ENCODE data around the gene P2RY6. TPM values are rescaled to one million over a fixed set of nuclear protein-coding genes. Genes with fewer than 3 reads are reported as not detected.

Gene P2RY6
- total RNA-seq, 2 donors from 2014 or later, result 0.31 to 0.37 TPM

DNA sequence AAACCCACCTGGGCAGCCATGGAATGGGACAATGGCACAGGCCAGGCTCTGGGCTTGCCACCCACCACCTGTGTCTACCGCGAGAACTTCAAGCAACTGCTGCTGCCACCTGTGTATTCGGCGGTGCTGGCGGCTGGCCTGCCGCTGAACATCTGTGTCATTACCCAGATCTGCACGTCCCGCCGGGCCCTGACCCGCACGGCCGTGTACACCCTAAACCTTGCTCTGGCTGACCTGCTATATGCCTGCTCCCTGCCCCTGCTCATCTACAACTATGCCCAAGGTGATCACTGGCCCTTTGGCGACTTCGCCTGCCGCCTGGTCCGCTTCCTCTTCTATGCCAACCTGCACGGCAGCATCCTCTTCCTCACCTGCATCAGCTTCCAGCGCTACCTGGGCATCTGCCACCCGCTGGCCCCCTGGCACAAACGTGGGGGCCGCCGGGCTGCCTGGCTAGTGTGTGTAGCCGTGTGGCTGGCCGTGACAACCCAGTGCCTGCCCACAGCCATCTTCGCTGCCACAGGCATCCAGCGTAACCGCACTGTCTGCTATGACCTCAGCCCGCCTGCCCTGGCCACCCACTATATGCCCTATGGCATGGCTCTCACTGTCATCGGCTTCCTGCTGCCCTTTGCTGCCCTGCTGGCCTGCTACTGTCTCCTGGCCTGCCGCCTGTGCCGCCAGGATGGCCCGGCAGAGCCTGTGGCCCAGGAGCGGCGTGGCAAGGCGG is 24.5 kb downstream of the P2RY6 start:
- Histone ChIP-seq H3K4me3 (ENCODE audit: low read length) (no peak overlapping the region), H3K9ac (ENCODE audit: extremely low read depth, low read length, poor library complexity, severe bottlenecking) (no peak overlapping the region), H3K36me3 (ENCODE audit: control insufficient read depth, insufficient read depth, low read length) (no peaks in the 10 kb centered on the region), H3K9me3 (ENCODE audit: control insufficient read depth, low read length) (no peaks in the 10 kb centered on the region), H3K27ac (ENCODE audit: low read depth, low read length) (no peak overlapping the region), H3K27me3 (ENCODE audit: control insufficient read depth, insufficient read depth, low read length, poor library complexity, severe bottlenecking) (no peaks in the 10 kb centered on the region), H3K4me1 (ENCODE audit: control insufficient read depth, insufficient read depth, low read length) (no peaks in the 10 kb centered on the region)
- H3K27me3 Mint-ChIP-seq (ENCODE audit: insufficient read depth), result peaks cover 20% of the 10 kb centered on the region
- no peak overlapping the region for H3K4me3 Mint-ChIP-seq
- no peak overlapping the region for H3K27ac Mint-ChIP-seq
- no peaks in the 10 kb centered on the region for H3K4me1 Mint-ChIP-seq
- no peaks in the 10 kb centered on the region for H3K9me3 Mint-ChIP-seq
- TF ChIP-seq, protein P1, sequence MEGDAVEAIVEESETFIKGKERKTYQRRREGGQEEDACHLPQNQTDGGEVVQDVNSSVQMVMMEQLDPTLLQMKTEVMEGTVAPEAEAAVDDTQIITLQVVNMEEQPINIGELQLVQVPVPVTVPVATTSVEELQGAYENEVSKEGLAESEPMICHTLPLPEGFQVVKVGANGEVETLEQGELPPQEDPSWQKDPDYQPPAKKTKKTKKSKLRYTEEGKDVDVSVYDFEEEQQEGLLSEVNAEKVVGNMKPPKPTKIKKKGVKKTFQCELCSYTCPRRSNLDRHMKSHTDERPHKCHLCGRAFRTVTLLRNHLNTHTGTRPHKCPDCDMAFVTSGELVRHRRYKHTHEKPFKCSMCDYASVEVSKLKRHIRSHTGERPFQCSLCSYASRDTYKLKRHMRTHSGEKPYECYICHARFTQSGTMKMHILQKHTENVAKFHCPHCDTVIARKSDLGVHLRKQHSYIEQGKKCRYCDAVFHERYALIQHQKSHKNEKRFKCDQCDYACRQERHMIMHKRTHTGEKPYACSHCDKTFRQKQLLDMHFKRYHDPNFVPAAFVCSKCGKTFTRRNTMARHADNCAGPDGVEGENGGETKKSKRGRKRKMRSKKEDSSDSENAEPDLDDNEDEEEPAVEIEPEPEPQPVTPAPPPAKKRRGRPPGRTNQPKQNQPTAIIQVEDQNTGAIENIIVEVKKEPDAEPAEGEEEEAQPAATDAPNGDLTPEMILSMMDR (conservative IDR thresholded peaks at IDR 0.05), result no peak
- no peak for DNase-seq
- H3K36me3 Mint-ChIP-seq (ENCODE audit: low read depth), result no peaks in the 10 kb centered on the region
- WGBS, 2 experiments (ENCODE audit: insufficient coverage in 1 of 2, insufficient read length in 1 of 2), result 93 to 98% methylated on average over 33 to 35 of the region's 35 CpGs

DNA sequence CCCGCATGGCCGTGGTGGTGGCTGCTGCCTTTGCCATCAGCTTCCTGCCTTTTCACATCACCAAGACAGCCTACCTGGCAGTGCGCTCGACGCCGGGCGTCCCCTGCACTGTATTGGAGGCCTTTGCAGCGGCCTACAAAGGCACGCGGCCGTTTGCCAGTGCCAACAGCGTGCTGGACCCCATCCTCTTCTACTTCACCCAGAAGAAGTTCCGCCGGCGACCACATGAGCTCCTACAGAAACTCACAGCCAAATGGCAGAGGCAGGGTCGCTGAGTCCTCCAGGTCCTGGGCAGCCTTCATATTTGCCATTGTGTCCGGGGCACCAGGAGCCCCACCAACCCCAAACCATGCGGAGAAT is 25.1 kb downstream of the P2RY6 start:
- no peak overlapping the region for H3K9ac ChIP-seq (ENCODE audit: extremely low read depth, low read length, poor library complexity, severe bottlenecking)
- H3K4me3 ChIP-seq (ENCODE audit: low read length), result no peak overlapping the region
- Mint-ChIP-seq H3K36me3 (ENCODE audit: low read depth) (no peaks in the 10 kb centered on the region), H3K27ac (no peak overlapping the region), H3K4me1 (no peaks in the 10 kb centered on the region), H3K4me3 (no peak overlapping the region), H3K9me3 (no peaks in the 10 kb centered on the region), H3K27me3 (ENCODE audit: insufficient read depth) (peaks cover 18% of the 10 kb centered on the region)
- DNase-seq, result no peak
- H3K27ac ChIP-seq (ENCODE audit: low read depth, low read length), result no peak overlapping the region
- no peaks in the 10 kb centered on the region for H3K4me1 ChIP-seq (ENCODE audit: control insufficient read depth, insufficient read depth, low read length)
- TF ChIP-seq, protein P1 (conservative IDR thresholded peaks at IDR 0.05), result no peak
- H3K36me3 ChIP-seq (ENCODE audit: control insufficient read depth, insufficient read depth, low read length), result no peaks in the 10 kb centered on the region
- 90 to 97% methylated on average over 6 to 18 of the region's 18 CpGs for WGBS, 2 experiments (ENCODE audit: insufficient coverage in 1 of 2, insufficient read length in 1 of 2)
- no peaks in the 10 kb centered on the region for H3K27me3 ChIP-seq (ENCODE audit: control insufficient read depth, insufficient read depth, low read length, poor library complexity, severe bottlenecking)
- H3K9me3 ChIP-seq (ENCODE audit: control insufficient read depth, low read length), result no peaks in the 10 kb centered on the region

DNA sequence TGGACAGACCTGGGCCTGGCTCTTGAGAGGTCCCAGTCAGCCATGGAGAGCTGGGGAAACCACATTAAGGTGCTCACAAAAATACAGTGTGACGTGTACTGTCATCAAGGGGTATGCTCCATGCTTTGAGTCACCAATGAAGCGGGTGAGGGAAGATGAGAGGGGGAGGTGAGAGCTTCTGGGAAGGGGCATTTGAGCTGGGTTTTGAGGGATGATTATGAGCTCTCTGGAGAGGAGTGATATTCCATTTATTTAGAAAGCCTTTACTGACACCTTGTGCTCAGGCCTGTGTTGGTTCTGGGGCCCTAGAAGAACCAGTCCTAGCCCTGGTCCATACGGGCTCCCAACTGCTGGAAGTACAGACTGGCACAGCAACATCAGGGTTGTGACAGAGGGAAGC is 25.6 kb downstream of the P2RY6 start:
- H3K4me1 ChIP-seq (ENCODE audit: control insufficient read depth, insufficient read depth, low read length), result no peaks in the 10 kb centered on the region
- Mint-ChIP-seq H3K27me3 (ENCODE audit: insufficient read depth) (peaks cover 18% of the 10 kb centered on the region), H3K36me3 (ENCODE audit: low read depth) (no peaks in the 10 kb centered on the region), H3K27ac (no peak overlapping the region), H3K4me1 (no peaks in the 10 kb centered on the region), H3K4me3 (no peak overlapping the region), H3K9me3 (no peaks in the 10 kb centered on the region)
- no peak overlapping the region for H3K9ac ChIP-seq (ENCODE audit: extremely low read depth, low read length, poor library complexity, severe bottlenecking)
- no peak overlapping the region for H3K4me3 ChIP-seq (ENCODE audit: low read length)
- DNase-seq, result no peak
- H3K36me3 ChIP-seq (ENCODE audit: control insufficient read depth, insufficient read depth, low read length), result no peaks in the 10 kb centered on the region
- 81 to 100% methylated on average over 1 to 3 of the region's 3 CpGs for WGBS, 2 experiments (ENCODE audit: insufficient coverage in 1 of 2, insufficient read length in 1 of 2)
- TF ChIP-seq, protein P1 (conservative IDR thresholded peaks at IDR 0.05), result no peak
- H3K27me3 ChIP-seq (ENCODE audit: control insufficient read depth, insufficient read depth, low read length, poor library complexity, severe bottlenecking), result no peaks in the 10 kb centered on the region
- no peak overlapping the region for H3K27ac ChIP-seq (ENCODE audit: low read depth, low read length)
- H3K9me3 ChIP-seq (ENCODE audit: control insufficient read depth, low read length), result no peaks in the 10 kb centered on the region
